DMS53 treated with DMSO at 0.1 percent for 48 hours (cell line): Measurements from ENCODE around the gene RAB12.
"Not testable (repeated sequence)": the region's sequence is repeated elsewhere in the genome, so short reads cannot be mapped to it uniquely, and the experiment has no call there.

Source experiments
- DNase-seq: peaks from one replicate; lab custom pipeline; 2025; ENCODE audit not compliant: unreplicated experiment; lab: John Stamatoyannopoulos, UW

Gene RAB12, protein sequence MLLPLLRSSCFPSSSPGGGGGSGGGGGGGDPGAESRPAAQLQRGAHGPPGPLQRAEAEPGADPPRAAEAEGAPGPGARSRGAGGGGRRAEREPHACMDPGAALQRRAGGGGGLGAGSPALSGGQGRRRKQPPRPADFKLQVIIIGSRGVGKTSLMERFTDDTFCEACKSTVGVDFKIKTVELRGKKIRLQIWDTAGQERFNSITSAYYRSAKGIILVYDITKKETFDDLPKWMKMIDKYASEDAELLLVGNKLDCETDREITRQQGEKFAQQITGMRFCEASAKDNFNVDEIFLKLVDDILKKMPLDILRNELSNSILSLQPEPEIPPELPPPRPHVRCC

DNA sequence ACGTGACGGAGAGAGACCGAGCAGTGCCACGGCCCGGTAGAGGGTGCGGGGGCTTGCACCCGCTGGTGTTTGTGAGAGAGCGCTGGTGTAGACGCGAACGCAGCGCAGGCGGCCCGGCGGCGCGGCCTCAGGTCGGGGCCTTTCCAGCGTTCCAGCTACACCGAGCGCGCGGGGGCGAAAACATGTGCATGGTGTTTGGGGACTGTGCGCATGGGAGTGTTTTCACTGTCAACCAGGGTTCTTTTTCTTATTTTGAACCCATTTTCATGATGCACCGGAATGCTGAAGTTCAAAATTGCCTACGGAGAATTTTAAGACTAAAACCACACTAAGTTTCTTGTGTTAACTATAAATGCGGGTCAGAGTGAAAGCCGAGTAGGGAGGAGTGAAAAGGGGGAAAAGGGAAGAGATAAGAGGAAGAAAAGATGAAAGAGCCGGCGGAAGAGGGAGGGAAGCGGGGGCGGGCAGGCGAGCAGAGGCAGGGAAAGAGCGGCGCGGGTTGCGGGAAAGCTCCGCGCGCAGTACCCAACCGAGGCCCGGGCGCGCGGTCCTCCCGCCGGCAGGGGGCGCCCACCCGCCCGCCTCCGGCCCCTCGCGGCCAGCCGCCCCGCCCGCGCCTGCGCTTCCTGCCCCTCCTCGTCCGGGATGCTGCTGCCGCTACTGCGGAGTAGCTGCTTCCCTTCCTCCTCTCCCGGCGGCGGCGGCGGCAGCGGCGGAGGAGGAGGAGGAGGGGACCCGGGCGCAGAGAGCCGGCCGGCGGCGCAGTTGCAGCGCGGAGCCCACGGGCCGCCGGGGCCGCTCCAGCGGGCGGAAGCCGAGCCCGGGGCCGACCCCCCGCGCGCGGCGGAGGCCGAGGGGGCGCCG lies at the start of gene RAB12:
TSS of gene RAB12 (plus strand) at position 643 of the 864 bp plus-strand sequence. CDS start at position 646, 3 bp downstream.
- DNase-seq: peak; percentile 89

DNA sequence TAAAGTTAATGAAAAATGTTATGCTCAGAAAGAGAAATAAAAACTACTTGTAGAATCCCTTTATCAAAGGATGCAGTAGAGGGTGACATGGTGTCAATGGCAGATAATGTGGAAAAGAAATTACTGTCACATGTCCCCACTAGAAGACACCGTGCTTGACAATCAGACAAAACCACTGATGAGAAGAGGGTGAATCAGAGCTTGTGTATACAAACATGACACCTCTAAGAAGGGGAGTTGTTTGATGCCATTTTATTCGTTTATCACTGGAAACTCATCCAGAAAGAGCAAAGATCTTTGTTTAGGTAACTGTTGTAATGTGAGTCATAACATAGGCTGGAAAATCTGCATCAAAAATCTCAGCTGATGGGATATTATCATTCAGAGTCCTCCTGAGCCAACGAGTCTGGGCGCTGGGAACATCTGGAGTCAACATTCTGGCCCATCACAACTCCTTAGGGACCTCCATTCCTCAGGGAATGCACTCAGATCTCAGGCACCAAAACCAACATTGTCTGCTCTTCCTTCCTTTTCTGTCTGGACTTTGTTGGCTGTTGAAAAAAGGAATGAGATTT lies 49.5 kb upstream of the RAB12 start:
- peak; percentile 95 for DNase-seq

DNA sequence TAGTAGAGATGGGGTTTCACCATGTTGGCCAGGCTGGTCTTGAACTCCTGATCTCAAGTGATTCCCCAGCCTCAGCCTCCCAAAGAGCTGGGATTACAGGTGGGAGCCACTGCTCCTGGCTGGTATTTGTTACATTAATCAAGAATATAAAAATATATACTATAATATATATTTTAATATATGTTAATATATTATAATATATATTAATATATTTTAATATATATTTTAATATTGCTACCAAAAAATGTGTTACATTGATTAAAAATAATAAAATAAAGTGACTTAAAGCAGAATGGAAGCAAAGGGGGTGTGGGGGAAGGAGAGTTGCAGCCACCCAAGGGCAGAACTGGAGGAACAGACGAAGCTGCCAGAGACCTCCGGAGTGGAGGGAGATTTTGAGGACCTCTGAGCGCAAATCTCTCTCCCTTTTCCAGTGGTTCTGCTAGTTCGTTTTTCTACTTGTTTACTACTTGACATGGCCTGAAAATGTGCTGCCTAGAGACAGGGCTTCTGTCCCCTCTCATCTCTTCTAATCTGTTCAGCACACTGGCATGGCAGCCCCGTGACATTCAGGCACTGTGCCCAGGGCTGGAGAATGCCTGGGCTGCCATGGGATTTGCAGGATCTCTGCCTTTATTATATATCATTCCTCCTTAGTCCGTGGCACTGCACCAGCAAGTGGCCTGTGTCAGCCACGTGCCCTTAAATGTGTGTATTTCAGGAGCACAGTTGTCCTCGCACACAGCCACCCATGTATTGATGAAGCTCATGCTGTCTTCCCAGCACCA lies 47.9 kb upstream of the RAB12 start:
- no peak for DNase-seq

DNA sequence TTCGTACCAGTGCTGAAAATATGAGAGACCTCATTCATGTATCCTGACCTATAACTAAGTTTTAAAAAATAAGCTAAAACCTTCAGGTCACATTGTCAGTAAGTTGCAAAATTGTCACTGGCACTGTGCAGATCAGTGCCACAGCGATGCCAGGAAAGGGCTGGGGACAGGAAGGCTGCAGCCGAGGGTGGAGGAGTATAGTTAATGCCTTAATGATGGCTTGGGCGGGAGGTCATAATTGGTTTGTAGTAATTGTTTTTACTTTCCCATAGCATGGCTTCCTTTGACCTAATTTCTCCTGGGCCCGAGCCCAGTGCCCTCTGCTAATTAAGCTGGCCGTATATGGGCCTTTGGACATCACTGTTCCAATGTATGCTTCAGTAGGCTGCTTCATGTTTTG lies 47.2 kb upstream of the RAB12 start:
- no peak for DNase-seq

DNA sequence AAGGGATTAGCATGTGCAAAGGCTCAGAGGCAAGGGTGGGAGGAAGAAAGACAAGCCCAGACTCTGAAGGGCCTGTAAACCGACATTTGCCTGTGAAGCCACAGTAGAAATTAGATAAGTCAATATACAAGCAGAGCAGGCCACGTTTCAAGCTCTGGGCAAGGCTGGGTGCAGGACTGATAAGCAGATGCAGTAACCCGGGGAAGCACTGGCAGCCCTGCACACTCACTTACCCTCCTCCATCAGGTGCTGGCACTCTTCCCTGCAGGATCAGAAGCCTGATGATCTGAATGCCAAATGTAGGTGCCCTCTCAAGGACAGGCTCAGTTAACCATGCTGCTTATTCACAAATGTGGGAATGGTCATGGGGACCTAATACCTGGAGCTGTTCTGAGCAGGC lies 46.3 kb upstream of the RAB12 start:
- DNase-seq: no peak

DNA sequence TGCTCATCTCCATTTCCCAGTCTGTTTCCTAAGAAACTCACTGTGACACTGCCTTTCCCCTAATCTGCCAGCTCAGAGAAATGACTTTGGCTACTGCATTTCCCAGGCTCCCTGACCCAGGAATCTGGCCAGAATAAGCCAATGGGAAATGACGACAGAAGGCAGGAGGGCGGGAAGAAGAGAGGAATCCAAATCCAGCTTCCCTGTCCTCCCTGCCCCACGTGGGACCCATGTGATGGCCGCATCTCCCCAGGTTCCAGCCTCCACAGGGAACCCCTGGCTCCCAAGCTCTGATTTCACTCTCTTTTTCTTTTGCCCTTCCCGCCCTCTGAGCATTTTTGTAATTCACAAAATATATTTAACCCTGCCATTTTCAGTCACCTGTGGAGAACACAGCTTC lies 37.8 kb upstream of the RAB12 start:
- no peak for DNase-seq

DNA sequence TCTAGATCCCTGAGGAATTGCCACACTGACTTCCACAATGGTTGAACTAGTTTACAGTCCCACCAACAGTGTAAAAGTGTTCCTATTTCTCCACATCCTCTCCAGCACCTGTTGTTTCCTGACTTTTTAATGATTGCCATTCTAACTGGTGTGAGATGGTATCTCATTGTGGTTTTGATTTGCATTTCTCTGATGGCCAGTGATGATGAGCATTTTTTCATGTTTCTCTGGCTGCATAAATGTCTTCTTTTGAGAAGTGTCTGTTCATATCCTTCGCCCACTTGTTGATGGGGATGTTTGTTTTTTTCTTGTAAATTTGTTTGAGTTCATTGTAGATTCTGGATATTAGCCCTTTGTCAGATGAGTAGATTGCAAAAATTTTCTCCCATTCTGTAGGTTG lies 35.5 kb upstream of the RAB12 start:
- not testable (repeated sequence) for DNase-seq

DNA sequence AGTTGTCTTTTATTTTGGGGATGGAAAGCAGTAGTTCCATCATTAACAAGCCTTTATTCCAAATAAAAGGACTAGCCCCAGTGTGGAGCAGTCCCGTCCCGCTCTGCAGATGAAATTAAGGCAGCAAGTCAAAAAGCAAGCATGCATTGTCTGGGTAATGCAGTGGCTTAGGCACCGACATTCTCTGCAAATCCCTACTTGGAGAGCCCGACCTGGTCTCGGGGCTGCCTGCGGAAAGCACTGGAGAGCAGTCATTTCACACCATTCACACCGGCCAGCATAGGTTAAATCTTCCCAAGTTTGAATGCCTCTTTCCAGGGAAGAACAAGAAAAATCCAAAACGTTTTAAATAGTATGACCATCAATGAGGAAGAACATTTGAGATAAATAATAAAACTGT lies 24.4 kb upstream of the RAB12 start:
- DNase-seq: no peak

DNA sequence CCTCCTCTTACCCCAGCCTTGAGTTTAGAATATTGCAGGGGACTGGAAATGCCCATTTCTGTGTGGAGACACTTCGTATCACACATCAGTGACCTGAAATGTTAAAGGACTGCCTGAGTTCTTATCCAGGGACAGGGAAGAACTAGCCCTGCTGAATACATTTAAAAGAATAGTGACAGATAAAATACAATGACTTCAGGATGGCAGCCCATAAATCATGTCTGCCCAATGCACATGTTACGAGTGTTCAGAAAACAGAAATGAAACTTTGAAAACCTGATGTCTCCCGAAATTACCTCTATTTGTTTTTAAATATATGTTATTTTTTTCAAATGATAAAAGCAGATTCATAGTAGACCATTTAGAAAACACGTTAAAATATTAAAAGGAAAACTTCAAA lies 22.3 kb upstream of the RAB12 start:
- no peak for DNase-seq

DNA sequence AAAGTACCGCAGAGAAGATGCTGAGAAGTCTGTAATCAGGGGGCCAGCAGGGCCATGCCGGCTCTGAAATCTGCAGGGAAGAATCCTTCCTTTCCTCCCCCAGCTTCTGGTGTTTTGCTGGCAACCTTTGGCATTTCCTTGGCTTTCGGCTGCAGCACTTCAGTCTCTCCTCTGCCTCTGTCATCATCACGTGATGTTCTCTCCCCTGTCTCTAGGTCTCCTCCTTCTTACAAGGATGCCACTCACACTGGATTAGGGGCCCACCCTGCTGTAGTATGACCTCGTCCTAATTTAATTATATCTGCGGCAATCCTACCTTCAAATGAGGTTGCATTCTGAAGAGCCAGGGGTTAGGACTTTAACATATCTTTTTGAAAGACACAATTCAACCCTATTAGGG lies 13.8 kb upstream of the RAB12 start:
- no peak for DNase-seq

DNA sequence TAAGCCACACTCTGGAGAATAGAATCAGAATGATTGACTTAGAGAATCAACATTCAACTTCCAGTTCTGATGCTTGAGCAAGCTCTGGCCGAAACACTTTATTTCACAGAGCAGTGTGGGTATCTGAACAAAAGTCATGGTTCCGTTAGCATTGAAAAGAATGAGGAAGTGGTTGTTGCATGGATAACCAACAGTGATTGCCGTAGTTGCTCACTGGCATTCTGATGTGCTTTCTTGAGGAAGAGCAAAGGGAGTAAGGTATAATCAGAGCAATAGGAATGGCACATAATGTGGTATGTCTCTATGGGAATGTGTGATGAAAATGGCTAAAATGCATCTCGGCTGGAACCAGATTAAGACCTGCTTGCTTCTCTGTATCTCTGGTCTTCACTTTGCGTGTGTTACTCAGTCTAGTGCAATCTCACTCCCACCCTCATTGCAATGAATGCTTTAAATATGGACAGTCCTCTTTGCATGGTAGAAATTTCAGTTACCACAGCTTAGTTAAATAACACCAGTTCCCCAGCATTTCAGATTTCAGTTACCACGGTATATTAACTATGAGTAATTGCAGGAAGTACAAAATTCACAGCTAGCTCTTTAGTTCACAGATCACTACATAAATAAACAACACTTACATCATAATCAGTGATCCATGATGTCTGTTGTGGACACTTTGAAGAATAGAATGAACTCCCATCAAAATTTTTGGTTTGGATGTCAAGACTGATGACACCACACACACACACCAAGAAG lies 7.8 kb upstream of the RAB12 start:
- DNase-seq: peak; percentile 95

DNA sequence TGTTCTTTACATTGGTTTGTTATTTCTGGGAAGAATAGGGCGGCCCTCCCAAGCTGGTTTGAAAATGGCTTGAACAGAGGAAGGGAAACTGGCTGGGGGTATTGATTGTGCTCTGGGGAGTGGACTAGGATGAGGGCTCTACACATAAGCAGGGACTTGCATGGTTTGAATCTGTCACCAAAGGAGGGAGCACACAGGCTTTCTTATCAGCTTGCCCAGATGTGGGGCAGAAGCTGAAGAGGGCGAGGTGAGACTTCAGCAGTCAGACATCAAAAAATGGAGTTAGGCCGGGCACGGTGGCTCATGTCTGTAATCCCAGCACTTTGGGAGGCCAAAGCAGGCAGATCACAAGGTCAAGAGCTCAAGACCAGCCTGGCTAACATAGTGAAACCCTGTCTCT lies 7.2 kb upstream of the RAB12 start:
- no peak for DNase-seq

DNA sequence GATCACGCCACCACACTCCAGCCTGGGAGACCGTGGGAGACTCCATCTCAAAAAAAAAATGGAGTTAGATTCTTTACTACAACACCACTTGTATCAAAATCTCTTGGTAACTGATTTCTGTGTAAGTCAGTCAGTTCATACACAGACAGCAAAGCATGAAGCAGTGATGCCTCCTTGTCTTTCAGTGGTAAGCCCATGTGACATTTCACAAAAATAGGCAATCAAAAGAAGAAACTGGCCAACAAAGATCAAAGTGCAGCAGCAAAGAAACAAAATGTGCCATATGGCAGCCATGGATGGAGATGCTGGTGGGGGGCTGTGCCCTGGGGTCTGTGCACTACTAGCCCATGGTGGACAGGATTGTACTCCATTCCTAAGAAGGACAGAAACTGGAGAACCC lies 6.7 kb upstream of the RAB12 start:
- no peak for DNase-seq

DNA sequence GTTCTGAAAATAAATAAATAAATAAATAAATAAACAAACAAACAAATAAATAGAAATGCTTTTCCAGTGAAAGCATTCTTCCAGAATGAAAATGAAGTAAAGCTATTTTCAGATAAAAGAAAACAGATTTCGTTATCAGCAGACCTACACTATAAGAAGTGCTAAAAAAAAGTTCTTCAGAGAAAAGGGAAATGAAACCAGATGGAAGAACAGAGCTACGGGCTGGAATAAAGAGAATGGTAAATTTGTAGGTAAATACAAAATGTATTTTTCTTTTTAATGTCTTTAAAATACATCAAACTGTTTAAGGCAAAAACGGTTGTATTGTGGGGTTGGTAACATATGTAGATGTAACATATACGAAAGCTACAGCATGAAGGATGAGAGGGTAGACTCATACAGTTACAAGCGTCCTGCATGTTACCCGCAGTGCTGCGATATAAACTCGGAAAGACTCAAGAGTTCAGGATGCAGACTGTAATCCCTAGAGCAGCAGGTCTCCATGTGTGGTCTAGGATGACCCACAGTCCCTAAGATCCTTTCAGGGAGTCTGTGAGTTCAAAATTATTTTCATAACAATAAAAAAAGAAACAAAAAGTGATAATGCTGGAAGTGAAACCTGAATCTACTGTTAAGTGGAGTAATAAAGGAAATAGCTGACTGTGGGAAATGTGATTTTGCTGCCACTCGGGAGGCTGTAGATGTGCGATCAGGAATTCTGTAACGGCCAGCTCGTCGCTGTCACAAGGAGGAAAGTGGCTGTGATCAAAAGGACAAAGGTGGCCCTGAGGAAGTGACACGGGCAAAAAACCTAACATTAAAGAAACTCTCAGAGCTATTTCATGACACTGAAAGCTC lies 5.3 kb upstream of the RAB12 start:
- no peak for DNase-seq

DNA sequence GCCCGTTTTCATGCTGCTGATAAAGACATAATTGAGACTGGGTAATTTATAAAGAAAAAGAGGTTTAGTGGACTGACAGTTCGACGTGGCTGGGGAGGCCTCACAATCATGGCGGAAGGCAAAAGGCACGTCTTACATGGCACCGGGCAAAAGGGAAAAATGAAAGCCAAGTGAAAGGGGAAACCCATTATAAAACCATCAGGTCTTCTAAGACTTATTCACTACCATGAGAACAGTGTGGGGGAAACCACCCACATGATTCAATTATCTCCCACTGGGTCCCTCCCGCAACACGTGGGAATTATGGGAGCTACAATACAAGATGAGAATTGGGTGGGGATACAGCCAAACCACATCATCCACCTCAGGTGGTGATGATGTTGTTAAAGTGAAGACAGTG lies 3.3 kb upstream of the RAB12 start:
- DNase-seq: no peak

DNA sequence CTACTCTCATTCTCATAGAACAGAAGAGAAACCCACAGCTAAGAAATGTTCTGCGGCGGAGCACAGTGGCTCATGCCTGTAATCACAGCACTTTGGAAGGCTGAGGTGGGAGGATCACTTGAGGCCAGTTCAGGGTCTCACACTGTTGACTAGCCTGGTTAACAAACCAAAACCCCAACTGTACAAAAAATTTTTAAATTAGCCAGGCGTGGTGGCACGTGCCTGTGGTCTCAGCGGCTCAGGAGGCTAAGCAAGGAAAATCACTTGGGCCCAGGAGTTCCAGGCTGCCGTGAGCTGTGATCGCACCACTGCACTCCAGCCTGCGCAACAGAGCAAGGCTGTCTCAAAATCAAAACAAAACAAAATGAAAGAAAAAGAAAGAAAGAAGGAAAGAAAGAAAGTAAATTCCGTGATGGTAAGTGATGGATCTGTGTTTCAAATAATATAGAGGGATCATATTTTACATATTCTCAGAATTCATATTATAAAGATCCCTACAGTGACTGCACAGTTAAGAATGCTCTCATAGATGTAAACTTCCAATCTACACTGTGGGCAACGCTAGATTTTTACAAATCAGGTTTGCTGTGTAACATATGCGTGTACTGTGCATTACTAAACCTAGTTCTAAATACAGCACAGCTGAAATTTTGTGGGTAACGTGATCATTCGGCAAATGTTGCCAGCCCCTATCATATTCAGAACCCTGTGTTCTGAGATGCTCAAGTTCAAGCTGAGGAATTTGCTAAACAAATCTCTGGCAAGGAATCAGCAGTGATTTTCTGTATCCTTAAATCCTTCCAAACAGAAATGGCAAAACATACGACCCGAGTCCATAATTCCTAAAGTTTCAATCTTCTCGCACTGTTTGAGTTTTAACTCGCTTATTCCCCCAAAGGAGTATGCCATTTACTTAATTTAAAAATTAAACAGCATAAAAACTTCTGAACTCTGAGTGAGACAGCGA lies 1.2 kb upstream of the RAB12 start:
- DNase-seq: no peak

DNA sequence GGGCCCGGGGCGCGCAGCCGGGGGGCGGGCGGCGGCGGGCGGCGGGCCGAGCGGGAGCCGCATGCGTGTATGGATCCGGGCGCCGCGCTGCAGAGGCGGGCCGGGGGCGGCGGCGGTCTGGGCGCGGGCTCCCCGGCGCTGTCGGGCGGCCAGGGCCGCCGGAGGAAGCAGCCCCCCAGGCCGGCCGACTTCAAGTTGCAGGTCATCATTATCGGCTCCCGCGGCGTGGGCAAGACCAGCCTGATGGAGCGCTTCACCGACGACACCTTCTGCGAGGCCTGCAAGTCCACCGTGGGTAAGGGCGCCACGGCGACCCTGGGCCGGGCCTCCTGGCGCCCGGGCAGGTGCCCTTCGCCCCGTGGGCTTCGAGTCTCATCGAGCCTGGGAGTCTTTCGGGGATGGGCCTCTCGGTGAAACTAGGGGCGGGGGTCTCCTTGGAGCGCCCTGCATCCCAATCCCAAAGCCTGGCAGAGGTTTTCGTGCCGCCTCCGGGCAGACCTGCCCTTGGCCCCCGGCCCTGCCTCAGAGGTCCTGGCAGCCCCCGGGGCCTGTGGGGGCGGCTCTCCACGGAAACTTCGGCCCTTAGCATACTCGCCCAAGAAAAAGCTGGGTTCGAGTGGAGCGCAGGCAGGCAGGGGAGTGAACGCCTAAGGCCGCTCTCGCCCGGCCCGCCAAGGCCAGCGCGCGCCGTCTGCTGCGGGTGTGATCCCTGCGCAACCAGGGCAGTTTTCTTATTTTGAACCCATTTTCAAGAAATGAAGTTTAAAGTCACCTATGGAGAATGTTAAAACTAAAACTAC lies 622 bp downstream of the RAB12 start:
- DNase-seq: no peak

DNA sequence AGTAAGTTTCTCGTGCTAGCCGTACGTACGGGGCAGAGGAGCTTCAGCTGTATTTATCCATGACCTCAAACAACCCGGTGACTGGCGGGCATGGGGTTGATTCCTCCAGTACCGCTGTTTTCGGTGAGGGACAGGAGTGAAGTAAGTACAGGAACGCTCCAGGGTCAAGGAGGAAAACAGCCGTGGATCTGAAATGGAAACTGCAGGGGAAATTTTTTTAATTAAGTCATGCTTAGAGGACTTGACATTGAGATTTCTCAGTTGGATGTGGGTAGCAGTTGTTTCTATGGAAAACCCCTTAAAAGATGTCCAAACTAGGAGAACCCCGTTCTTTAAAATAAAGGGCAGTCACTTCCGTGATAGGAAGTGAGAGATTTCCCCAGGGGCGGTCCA lies 1.2 kb downstream of the RAB12 start:
- peak; percentile 18 for DNase-seq
